Activated gamma-delta T cell (primary cell): ENCODE data around the gene HOXB8.
A peak's percentile ranks its signal among the peaks of the same experiment; 100 is the strongest.

Experiments used
- DNase-seq: peaks from one replicate; lab custom pipeline; 2025; lab: John Stamatoyannopoulos, UW

Gene HOXB8

GRCh38 chr17:48637323-48638260, 22.5 kb upstream of the HOXB8 start:
- no peak for DNase-seq

GRCh38 chr17:48636177-48637018, 21.3 kb upstream of the HOXB8 start:
- DNase-seq = no peak

GRCh38 chr17:48634493-48635208, 19.6 kb upstream of the HOXB8 start:
- DNase-seq = no peak

GRCh38 chr17:48633266-48633677, 18.2 kb upstream of the HOXB8 start:
- no peak for DNase-seq

- DNase-seq = no peak
Observed at GRCh38 chr17:48632579-48633265, 17.6 kb upstream of the HOXB8 start.

- no peak for DNase-seq
Observed at GRCh38 chr17:48631693-48632578, 16.8 kb upstream of the HOXB8 start.

GRCh38 chr17:48630925-48631692, 16.0 kb upstream of the HOXB8 start:
- no peak for DNase-seq

GRCh38 chr17:48630009-48630924, 15.2 kb upstream of the HOXB8 start:
- no peak for DNase-seq

GRCh38 chr17:48629411-48629759, 14.3 kb upstream of the HOXB8 start:
- DNase-seq = no peak

- no peak for DNase-seq
Observed at GRCh38 chr17:48628649-48629410, 13.7 kb upstream of the HOXB8 start.

- DNase-seq = no peak
Observed at GRCh38 chr17:48627623-48628521, 12.8 kb upstream of the HOXB8 start.

- DNase-seq = no peak
Observed at GRCh38 chr17:48627118-48627597, 12.1 kb upstream of the HOXB8 start.

- peak; percentile 43 for DNase-seq
Observed at GRCh38 chr17:48626245-48627117, 11.4 kb upstream of the HOXB8 start, which contains the start of gene HOXB9. TSS of gene HOXB9 (minus strand) at chr17:48626358. CDS start at chr17:48626269, 89 bp downstream.

- DNase-seq = peak; percentile 41
Observed at GRCh38 chr17:48625495-48626244, 10.6 kb upstream of the HOXB8 start.
